Measurements from ENCODE around the gene KRTCAP2.
"Not testable (repeated sequence)": the region's sequence is repeated elsewhere in the genome, so short reads cannot be mapped to it uniquely, and the experiment has no call there.

The KRTCAP2 gene

DNA sequence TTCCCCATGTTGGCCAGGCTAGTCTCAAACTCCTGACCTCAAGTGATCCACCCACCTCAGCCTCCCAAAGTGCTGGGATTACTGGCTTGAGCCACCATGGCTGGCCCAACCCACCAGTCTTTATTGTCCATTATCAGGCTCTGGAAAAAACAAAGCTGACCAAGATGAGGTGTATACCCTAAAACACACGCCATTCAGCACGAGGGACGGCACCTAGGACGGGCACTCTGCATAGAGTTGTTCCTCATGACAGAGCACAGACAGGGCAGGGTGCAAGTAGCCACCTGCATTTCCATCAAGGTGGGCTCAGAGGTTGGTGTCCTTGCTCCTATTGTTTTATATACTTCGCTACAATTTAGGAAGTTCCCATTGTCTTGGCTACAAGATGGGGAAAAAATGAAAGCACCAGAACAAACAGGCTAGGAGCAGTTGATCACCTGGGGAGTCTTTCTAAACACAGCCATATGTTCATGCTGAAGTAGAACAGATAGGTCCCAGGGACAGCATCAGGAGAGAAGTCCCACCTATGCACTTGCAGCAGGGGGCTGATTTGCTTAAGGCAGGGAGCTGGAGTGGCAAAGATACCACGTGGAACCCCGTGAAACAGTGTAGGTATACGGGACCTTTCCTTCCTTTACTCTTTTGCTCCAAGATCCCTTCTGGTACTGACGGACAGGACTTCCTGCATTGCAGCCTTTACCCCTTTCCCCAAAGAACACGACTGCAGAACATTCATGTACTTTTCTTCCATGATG is 4.5 kb downstream of the KRTCAP2 start:
- no peak for DNase-seq (ENCODE audit: low spot score)

DNA sequence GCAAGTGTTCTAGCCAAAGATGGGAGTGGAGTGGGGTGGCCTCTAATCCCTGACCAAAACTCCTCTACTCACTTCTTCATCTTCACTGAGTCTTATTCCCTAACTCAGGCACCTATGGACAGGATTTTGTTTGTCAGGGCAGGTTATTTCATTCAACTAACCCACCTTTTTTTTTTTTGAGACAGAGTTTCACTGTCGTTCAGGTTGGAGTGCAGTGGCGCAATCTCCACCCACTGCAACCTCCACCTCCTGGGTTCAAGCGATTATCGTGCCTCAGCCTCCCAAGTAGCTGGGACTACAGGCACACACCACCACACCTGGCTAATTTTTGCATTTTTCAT is 5.0 kb downstream of the KRTCAP2 start:
- not testable (repeated sequence) for DNase-seq (ENCODE audit: low spot score)

DNA sequence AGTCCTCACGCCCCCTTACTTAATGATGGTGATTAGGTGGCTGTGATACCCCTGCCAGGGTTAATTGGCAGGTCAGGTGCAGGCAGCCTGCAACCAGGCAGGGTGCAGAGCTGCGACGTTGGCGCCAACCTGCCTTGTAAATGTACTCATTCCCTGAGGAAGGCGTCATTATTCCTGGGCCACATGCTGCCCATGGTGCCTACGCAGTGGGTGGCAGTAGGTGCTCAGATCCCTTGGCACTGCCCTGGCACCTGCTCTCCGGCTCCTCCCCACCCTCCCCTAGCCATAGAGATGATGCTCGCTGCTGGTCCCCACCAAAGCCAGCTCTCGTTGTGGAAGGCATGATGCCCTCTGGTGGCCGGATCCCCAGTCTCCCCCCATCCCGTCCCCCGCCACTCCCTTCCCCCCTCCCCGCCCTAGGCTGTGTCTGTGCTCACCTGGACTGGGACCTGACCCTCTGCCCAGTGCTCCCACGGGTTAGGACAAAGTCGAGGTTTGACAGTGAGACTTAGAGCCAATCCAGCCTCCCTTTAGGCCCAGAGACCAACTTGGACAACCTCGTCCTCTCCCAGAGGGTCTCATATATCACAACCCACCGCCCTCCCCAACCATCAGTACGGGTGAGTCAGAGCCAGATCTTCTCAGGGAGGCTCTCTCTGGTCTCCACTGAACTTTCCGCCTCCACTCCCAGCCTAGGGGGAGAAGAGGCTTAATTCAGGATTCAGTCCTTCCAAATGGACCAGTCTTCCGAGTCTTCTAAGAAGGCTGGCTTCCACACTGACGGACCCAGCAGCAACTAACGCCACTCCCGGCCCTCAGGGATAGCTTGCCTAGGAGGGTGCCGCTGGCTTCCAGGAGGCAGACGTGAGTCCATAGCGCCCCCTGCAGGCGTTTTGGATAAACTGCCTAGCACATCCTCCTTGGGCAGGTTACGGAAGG is 5.7 kb downstream of the KRTCAP2 start:
- peak; percentile 89 for DNase-seq (ENCODE audit: low spot score)

DNA sequence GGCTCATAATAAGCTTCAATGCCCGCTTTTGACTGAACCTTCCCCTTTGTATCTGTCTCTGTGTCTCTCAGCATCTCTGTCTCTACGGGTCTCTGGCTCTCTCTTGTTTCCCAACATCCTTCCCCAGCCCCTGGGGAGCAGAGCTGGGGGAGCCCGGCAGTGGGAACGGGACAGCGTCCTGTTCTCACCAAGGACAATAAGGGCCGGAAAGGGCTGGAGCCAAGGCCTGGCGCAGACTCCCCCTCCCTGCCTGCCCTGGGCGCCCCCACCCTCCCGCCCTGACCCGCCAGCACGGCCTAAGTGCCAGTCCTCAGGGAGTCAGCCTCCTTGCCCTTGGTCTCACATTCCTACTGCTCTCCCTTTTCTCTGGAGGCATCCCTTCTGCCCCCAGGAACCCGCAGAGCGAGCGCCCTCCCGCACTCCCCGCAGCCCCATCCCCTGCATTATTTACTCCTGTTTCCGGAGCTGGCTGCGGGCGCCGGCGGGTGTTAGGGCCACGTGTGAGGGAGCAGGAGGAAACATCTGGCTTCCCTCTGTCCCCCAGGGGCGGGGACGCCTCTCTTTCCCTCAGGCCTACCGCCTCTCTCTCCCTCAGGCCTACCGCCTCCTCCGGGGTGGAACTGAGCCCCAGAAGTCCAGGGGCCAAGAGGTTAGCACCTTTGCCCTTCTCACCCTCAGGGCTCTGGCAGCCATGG is 6.5 kb downstream of the KRTCAP2 start:
- DNase-seq (ENCODE audit: low spot score), result no peak

DNA sequence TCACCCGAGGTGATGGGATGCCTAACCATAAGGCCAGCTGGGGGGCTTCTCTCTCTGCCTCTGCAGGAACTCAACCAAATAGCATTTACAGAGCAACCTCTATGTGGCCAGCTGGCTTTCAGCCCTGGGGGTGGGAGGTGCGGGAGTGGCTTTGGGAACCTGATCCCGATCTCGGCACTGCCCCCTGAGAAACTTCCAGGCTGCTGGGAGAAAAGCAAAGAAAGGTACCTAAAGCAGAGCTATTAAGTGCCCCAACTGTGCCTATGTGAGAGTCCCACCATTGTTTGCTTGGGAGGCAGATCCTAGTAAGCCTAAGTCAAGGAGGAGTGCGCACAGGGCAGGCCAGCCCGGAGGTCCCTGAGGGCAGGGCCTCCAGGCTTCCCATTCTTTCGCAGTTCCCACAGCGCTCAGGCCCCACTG is 7.0 kb downstream of the KRTCAP2 start:
- DNase-seq (ENCODE audit: low spot score), result no peak

DNA sequence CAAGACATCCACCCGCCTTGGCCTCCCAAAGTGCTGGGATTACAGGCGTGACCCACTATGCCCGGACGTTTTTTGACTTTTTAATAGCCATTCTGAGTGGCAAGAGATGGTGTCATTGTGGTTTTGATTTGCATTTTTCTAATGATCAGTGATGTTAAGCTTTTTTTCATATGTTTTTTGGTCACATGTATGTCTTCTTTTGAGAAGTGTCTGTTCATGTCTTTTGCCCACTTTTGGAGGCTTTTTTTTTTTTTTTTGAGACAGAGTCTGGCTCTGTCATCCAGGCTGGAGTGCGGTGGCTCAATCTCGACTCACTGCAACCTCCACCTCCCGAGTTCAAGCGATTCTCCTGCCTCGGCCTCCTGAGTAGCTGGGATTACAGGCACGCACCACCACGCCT is 8.5 kb downstream of the KRTCAP2 start:
- DNase-seq (ENCODE audit: low spot score), result not testable (repeated sequence)

DNA sequence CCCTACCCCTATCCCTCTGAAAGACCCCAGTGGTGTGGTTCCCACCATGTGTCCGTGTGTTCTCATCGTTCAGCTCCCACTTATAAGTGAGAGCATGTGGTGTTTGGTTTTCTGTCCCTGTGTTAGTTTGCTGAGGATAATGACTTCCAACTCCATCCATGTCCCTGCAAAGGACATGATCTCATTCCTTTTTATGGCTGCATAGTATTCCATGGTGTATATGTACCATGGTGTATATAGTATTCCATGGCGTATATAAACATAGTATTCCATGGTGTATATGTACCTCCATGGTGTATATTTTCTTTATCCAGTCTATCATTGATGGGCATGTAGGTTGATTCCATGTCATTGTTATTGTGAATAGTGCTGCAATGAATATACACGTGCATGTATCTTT is 9.3 kb downstream of the KRTCAP2 start:
- DNase-seq (ENCODE audit: low spot score), result not testable (repeated sequence)

DNA sequence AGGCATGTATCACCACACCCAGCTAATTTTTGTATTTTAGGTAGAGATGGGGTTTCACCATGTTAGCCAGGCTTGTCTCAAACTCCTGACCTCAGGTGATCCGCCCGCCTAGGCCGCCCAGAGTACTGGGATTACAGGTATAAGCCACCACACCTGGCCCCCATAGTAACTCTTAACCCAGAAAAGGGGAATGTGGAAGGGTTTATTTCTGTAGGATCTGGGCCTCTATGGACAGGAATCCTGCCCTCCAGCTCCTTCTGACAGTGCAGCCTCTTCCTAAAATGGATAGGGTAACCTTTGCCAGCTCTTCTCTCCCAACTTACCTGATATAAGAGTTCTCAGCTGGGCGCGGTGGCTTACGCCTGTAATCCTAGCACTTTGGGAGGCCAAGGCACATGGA is 10.5 kb downstream of the KRTCAP2 start:
- DNase-seq (ENCODE audit: low spot score), result not testable (repeated sequence)

DNA sequence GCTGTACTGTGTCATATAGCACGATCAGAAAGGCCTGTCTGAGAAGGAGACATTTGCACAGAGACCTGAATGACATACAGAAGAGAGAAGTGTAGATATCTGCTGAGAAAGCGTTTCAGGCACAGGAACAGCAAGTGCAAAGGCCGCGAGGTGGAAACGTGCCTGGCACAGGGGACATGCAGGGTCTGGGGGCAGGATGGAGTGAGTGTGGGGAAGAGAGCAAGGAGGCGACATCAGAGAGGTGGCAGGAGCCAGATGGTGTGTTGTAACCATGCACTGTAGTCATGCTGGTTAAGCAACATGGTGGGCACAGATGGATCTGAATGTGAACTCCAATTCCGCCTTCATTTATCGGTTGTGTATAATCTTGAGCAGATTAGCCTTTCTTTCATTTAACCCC is 13.0 kb downstream of the KRTCAP2 start:
- no peak for DNase-seq (ENCODE audit: low spot score)

DNA sequence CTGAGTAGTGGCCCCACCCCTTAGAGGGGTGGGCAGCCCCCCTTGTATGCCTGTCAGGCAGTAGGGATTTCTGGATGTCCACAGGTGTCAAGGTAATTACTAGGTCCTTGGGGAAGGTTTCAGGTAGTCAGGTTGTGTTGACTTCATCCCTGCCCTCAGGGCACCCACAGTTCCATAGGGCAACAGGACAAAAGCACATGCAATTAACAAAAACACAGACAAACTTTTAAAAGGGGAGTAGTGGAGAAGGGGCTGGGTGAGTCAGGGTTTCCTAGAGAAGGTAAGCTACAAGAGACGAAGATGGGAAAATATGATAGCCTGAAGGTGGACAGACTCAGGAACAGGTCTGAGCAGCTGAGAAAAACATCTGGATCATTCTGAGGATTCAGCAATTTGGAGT is 14.1 kb downstream of the KRTCAP2 start:
- DNase-seq (ENCODE audit: low spot score), result no peak

DNA sequence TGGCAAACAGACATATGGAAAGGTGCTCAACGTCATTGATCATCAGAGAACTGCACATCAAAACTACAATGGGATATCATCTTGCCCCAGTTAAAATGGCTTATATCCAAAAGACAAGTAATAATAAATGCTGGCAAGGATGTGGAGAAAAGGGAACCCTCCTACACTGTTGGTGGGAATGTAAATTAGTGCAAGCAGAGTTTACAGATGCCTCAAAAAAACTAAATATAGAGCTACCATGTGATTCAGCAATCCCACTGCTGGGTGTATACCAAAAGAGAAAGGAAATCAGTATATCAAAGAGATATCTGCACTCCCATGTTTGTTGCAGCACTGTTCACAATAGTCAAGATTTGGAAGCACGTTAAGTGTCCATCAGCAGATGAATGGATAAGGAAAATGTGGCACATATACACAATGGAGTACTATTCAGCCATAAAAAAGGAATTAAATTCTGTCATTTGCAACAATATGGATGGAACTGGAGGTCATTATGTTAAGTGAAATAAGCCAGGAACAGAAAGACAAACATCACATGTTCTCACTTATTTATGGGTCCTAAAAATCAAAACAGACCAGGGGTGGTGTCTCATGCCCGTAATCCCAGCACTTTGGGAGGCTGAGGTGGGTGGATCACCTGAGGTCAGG is 17.0 kb downstream of the KRTCAP2 start:
- not testable (repeated sequence) for DNase-seq (ENCODE audit: low spot score)

DNA sequence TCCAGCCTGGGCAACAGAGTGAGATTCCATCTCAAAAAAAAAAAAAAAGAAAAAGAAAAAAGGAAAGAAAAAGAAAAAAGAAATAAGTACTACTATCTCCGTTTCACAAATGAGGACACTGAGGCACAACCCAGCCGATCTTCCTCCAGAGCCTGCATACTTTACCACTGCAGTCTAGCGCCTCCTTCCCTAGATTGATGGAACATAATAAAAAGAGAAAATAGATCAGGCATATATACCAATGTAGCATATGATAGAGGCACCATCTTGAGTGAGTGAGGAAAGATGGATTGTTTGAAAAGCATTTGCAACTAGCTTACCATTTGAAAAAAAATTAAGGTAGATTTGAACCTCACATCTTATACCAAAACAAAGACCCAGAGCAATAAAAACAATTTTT is 27.6 kb downstream of the KRTCAP2 start:
- no peak for DNase-seq (ENCODE audit: low spot score)

DNA sequence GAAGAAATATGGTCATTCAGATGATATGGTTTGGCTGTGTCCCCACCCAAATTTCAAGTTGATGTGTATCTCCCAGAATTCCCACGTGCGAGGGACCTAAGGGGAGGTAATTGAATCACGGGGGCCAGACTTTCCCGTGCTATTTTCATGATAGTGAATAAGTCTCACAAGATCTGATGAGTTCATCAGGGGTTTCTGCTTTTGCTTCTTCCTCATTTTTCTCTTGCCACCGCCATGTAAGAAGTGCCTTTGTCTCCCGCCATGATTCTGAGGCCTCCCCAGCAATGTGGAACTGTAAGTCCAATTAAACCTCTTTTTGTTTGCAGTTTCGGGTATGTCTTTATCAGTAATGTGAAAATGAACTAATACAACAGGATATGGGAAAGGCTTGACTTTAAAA is 31.4 kb downstream of the KRTCAP2 start:
- no peak for DNase-seq (ENCODE audit: low spot score)

DNA sequence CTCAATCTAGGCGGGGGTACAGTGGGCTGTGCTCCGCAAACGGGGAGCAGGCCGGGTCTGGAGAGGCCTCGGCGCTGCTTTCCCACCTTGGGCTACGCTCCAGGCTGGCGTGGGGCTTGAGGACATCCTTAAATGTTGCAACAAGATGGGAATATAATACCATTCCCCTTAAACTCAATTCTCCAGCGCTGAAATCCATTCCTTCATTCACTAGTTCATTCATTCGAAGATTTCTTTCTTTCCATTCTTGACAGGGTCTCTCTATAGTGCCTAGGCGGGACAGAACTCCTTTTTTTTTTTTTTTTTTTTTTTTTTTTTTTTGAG is 32.5 kb downstream of the KRTCAP2 start:
- DNase-seq (ENCODE audit: low spot score), result no peak

DNA sequence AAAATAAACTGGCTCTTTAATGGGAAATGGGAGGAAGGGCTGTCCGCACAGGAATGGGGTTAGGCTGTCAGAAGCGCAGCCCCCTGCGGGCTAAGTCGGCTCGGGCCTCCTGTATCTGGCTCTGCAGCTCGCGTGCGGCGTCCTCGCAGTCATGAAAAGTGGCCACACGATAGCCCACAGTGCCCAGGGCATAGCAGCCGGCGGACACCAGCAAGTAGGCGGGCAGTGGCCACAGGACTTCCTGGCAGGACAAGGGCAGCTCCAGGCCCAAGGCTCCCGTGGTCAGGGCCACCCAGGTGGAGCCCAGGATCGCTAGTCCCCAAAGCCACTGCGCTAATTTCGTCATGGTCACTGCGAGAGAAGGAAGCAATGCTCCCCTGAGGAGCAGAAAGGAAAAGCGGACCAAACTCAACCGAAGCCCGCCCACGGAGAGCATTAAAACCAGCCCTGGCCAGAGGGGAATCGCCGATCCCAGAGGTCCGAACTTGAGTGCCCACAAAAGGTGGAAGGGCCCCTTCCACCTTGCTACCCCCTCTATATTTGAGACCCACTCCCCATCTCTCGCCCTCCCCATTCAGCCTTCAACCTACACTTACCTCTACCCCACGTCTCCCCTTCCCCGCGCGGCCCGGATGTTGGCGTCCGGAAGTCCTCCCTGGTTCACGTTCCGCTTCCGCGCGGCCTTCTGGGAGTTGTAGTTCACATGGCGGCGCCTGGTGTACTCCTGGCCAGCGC is 33.0 kb downstream of the KRTCAP2 start, which contains the start of gene DPM3:
Gene DPM3 (minus strand): TSS at position 637 of the 735 bp plus-strand sequence. CDS start 291 bp downstream, at position 346.
- DNase-seq (ENCODE audit: low spot score), result peak; percentile 94

DNA sequence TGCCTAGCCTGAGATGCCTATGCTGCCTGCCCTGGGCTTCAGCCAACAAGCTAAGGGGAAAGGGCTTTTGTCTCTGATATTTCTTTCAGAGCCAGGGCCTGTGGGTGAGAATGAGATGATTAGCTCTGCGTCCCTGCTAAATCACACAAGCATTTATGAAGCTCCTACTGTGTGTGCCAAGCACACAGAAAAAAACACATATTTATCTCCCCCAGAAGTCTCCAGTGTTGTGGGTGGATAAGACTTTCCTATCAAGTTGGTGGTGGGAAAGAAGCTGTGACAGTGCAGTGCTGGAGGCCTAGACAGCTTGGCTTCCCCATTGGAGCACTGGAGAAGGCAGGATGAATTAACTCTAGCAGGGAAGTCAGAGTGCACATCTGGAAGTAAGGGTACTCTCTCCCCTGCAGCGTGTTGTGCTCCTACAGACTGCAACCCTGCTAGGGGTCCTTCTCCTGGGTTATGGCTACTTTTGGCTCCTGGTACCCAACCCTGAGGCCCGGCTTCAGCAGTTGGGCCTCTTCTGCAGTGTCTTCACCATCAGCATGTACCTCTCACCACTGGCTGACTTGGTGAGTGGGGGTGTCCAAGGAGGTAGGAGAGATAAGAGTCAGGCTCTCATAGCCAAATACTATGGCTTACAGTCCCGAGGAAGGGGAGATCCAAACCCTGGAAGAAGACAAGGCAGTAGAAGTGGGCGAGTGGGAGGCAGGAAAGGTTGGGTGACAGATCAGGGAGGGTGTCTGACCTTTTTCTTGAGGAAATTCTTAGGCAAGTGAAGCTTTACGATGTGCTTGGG is 35.8 kb downstream of the KRTCAP2 start:
- DNase-seq (ENCODE audit: low spot score), result peak; percentile 10

DNA sequence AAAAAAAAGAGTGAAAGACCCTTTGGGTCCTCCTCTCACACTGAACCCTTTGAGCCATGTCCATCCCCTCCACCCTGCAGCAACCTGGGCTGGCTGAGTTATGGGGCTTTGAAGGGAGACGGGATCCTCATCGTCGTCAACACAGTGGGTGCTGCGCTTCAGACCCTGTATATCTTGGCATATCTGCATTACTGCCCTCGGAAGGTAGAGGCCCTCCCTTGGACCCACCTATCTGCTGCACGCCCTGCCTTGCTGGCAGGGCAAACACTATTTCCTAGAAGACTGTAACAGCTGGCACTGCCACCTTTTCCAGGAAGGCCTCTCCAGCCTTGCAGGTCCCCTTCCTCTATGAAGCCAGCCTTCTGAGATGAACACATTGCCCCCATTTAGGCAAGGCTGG is 36.4 kb downstream of the KRTCAP2 start:
- peak; percentile 46 for DNase-seq (ENCODE audit: low spot score)

DNA sequence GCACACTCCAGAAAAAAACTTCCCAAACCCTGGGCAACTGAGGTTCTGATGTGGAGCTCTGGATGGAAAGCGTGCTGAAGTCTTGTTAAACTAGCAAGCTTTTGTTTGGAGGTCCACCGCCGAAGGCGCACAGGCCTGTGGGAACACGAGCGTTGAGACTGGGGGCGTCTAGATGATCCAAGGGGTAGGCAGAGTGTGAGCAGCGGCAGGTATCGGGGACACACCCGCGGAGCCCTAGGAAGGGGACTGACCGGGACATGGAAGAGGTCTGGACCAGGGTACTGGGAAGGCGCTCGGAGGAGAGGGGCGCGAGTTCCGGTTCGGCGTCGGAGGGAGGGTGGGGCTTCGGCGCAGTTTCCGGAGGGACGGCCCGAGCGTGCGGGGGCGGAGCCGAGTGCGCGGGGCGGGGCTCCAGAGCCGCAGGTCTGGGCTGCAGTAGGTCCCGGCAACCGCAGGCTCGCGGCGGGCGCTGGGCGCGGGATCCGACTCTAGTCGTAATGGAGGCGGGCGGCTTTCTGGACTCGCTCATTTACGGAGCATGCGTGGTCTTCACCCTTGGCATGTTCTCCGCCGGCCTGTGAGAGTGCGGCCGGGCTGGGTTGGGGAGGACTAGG is 37.6 kb downstream of the KRTCAP2 start, which contains the start of gene SLC50A1:
Gene SLC50A1 (plus strand): TSS at position 438 of the 614 bp plus-strand sequence. CDS start 60 bp downstream, at position 498.
- DNase-seq (ENCODE audit: low spot score), result peak; percentile 99

DNA sequence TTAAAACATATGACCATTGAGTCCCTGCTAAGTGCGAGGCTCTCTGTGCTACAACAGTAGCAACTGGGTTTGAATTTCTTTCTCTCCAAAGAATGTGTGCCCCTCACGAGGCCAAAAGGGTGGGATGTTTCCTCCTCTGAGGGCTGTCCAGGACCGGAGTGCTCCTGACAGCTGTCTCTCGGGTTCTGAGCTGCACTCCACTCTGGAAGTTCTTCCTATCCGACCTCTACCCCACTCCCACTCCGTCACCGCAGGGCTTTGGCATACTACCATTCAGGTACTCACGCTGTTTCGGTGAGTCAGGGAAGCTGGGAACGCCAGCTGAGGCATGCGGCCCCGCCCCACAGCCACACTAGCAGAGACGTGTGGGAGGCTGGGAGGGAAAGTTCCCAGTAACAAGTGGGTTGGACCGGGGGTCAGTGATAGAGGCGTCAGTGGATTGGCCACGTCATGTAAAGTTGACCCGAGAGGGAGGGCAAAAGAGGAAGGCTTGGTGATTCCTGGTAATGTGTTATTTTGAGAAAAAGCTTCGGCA is 38.2 kb downstream of the KRTCAP2 start:
- DNase-seq (ENCODE audit: low spot score), result peak; percentile 60

DNA sequence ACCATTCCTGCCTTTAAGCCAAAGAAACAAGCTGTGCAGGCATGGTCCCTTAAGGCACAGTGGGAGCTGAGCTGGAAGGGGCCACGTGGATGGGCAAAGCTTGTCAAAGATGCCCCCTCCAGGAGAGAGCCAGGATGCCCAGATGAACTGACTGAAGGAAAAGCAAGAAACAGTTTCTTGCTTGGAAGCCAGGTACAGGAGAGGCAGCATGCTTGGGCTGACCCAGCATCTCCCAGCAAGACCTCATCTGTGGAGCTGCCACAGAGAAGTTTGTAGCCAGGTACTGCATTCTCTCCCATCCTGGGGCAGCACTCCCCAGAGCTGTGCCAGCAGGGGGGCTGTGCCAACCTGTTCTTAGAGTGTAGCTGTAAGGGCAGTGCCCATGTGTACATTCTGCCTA is 38.8 kb downstream of the KRTCAP2 start:
- peak; percentile 24 for DNase-seq (ENCODE audit: low spot score)

All from D341Med (cell line).